HCT116 (cell line): Measurements from ENCODE around the gene CEP120. TPM values are rescaled to one million over a fixed set of nuclear protein-coding genes. Genes with fewer than 3 reads are reported as not detected.

Source experiments
- ATAC-seq: fragments of 200-7000 bp; cut with Tn5 transposase; 2 replicates; pipeline ENCODE4 v1.9.1; 2020; ENCODE audit warnings: mild to moderate bottlenecking, moderate library complexity
- BruUV-seq: library from RNA; stranded (reverse); fragments of 400-500 nt; replicated peaks from 2 replicates; lab custom pipeline; 2021; lab: Mats Ljungman, UMichigan
- CTCF ChIA-PET: fragments of 300-600 bp; sonication (Branson Sonifier 250); formaldehyde crosslinking; loops from one replicate; lab custom pipeline; 2021; ENCODE audit warnings: antibody characterized with exemption; lab: Charles Lee
- POLR2A ChIA-PET: fragments of 300-600, 350-600 bp; sonication (Branson Sonifier 250); formaldehyde crosslinking; loops from one replicate; lab custom pipeline; 2021; ENCODE audit warnings: antibody characterized with exemption; lab: Charles Lee
- RAD21 ChIA-PET, 2 experiments: fragments of 300-600 bp; sonication (Branson Sonifier 250); formaldehyde crosslinking; loops; one replicate each; lab custom pipeline; 2023; ENCODE audit warnings: low total read pairs in 2 of 2; ENCODE audit not compliant: uncharacterized antibody in 2 of 2, unreplicated experiment in 2 of 2, low non-redundant PET in 1 of 2; lab: Charles Lee
- DNase-seq: peaks from one replicate; pipeline ENCODE4 v3.0.0-alpha.2; 2010; ENCODE audit warnings: low read depth, low spot score
- H2AFZ ChIP-seq: fragments of 200-600 bp; shearing (Covaris generic), sonication (generic); 2 replicates; pipeline ENCODE4 v1.6.1; 2017; ENCODE audit warnings: low read depth, mixed run types, mixed read lengths, antibody characterized with exemption, low read length; ENCODE audit not compliant: poor library complexity, severe bottlenecking
- H3K27ac ChIP-seq: 2 replicates; pipeline ENCODE4 v1.5.1; 2012; ENCODE audit warnings: low read depth, low read length
- H3K27me3 ChIP-seq: fragments of 200-600 bp; sonication (generic); 2 replicates; pipeline ENCODE4 v1.6.1; 2016; ENCODE audit warnings: mixed run types, low read length, mixed read lengths; ENCODE audit not compliant: insufficient read depth
- H3K36me3 ChIP-seq, 2 experiments: fragments of 200-500 bp in 1 of 2; fragments of 200-600 bp in 1 of 2; sonication (Bioruptor generic) in 1 of 2; sonication (generic) in 1 of 2; 2 replicates each; pipeline versions ENCODE4 v1.5.1 to v1.6.1; 2014 to 2016; ENCODE audit warnings: low read length in 2 of 2, inconsistent platforms in 1 of 2, mixed read lengths in 1 of 2, mixed run types in 1 of 2; ENCODE audit not compliant: insufficient read depth in 2 of 2, control insufficient read depth in 1 of 2
- H3K4me1 ChIP-seq, 2 experiments: fragments of 200-600 bp in 1 of 2; sonication (generic) in 1 of 2; 2 replicates each; pipeline versions ENCODE4 v1.5.1 to v1.6.1; 2012 to 2017; ENCODE audit warnings: low read length in 2 of 2, inconsistent platforms in 1 of 2, mild to moderate bottlenecking in 1 of 2, mixed read lengths in 1 of 2, mixed run types in 1 of 2, moderate library complexity in 1 of 2; ENCODE audit not compliant: insufficient read depth in 2 of 2, control insufficient read depth in 1 of 2
- H3K4me2 ChIP-seq: fragments of 200-600 bp; sonication (generic); 2 replicates; pipeline ENCODE4 v1.6.1; 2017; ENCODE audit warnings: mixed run types, low read length, mixed read lengths
- H3K4me3 ChIP-seq, 2 experiments: fragments of 200-600 bp in 1 of 2; sonication (generic) in 1 of 2; replicated peaks in 1 of 2; 2 replicates each; pipeline ENCODE4 v1.5.1; 2011 to 2016; ENCODE audit warnings: low read length in 2 of 2, control low read depth in 1 of 2, low read depth in 1 of 2, mild to moderate bottlenecking in 1 of 2, mixed read lengths in 1 of 2, mixed run types in 1 of 2
- H3K79me2 ChIP-seq: fragments of 200-600 bp; sonication (generic); 2 replicates; pipeline ENCODE4 v1.6.1; 2017; ENCODE audit warnings: mild to moderate bottlenecking, mixed run types, low read length, moderate library complexity, mixed read lengths; ENCODE audit not compliant: insufficient read depth
- H3K9ac ChIP-seq: fragments of 200-600 bp; sonication (generic); 2 replicates; pipeline ENCODE4 v1.6.1; 2016; ENCODE audit warnings: low read length, mixed read lengths
- H3K9me2 ChIP-seq: fragments of 200-600 bp; sonication (generic), shearing (Covaris generic); 2 replicates; pipeline ENCODE4 v1.6.1; 2017; ENCODE audit warnings: mixed run types, mild to moderate bottlenecking, moderate library complexity; ENCODE audit not compliant: insufficient read depth
- H3K9me3 ChIP-seq, 2 experiments: fragments of 200-500 bp in 1 of 2; fragments of 200-600 bp in 1 of 2; sonication (Bioruptor generic) in 1 of 2; sonication (generic) in 1 of 2; 2 replicates each; pipeline ENCODE4 v1.6.1; 2014 to 2017; ENCODE audit warnings: low read length in 2 of 2, mixed read lengths in 2 of 2, inconsistent platforms in 1 of 2, low read depth in 1 of 2, mild to moderate bottlenecking in 1 of 2, mixed run types in 1 of 2, moderate library complexity in 1 of 2; ENCODE audit not compliant: control insufficient read depth in 1 of 2, insufficient read depth in 1 of 2
- H4K20me1 ChIP-seq: fragments of 200-600 bp; sonication (generic), shearing (Covaris generic); 2 replicates; pipeline ENCODE4 v1.6.1; 2017; ENCODE audit warnings: mixed run types, mild to moderate bottlenecking, moderate library complexity; ENCODE audit not compliant: insufficient read depth
- ATF3 ChIP-seq: IDR thresholded peaks from 2 replicates; pipeline ENCODE4 v1.6.1; 2012
- ELF1 ChIP-seq: IDR thresholded peaks from 2 replicates; pipeline ENCODE4 v1.6.1; 2012; ENCODE audit warnings: low read depth, borderline replicate concordance
- EZH2 ChIP-seq: fragments of 200-600 bp; sonication (generic); IDR thresholded peaks from 2 replicates; pipeline ENCODE4 v1.6.1; 2017; ENCODE audit warnings: antibody characterized with exemption, mixed run types
- JUND ChIP-seq: IDR thresholded peaks from 2 replicates; pipeline ENCODE4 v1.6.1; 2012
- RAD21 ChIP-seq: IDR thresholded peaks from 2 replicates; pipeline ENCODE4 v1.6.1; 2012; ENCODE audit warnings: low read depth, mild to moderate bottlenecking
- REST ChIP-seq: IDR thresholded peaks from 2 replicates; pipeline ENCODE4 v1.6.1; 2012; ENCODE audit warnings: low read depth
- SIN3A ChIP-seq: IDR thresholded peaks from 2 replicates; pipeline ENCODE4 v1.6.1; 2012; ENCODE audit warnings: low read depth
- ZFX ChIP-seq: fragments of 450-650 bp; IDR thresholded peaks from 2 replicates; pipeline ENCODE4 v1.6.1; 2017
- intact Hi-C: fragments of 100-400 bp; cut with micrococcal nuclease; formaldehyde crosslinking; loops from 2 replicates; pipeline ENCODE4 v1.10.0; 2022
- total RNA-seq: library from RNA; stranded (reverse); gene quantifications from one replicate; pipeline ENCODE4 v1.2.1, GENCODE V29; 2021; ENCODE audit not compliant: unreplicated experiment
- TF ChIP-seq, protein P1 (sequence below): IDR thresholded peaks from 2 replicates; pipeline ENCODE4 v1.6.1; 2012

The CEP120 gene
- total RNA-seq, 1 experiment from 2014 or later = 30.2 TPM

DNA sequence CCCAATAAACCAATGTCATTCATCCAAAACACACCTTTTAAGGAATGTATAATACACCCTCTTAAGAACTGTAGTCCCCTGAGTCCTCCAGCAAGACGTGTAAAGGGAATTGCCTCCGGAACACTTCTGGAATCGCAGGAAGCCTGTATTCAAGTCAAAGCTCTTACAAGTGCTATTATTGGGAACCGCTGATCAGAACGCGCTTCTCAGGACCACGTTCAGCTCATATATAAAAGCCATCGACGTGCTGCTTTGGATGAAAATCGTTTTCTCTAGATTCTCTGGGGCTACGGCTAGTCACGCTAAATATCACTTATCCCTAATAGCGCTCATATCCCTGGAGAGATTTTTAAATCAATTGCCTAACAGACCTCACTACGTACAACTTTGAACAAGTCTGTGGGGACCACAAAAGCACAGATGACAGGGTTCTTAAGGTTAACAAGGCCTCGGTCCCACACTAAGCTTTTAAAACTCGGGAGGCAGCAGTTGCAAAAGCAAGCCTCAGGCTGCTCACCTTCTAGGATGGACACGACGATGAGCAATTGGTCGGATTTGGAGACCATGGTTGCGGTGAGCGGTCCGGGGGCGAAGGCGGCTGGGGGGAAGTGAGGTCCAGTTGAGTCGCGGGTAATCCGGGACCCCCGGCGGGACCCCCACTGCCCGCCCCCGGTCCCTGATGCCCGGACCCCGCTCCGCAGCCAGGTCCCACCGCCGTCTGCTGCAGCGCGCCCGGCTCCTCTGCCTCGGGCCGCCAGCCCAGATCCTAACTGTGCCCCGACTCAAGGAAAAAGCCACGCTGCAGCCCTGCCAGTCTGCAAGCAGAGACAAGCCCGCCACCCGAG, 548 bp downstream of the CEP120 start:
- ATAC-seq = peak; percentile 40
- ChIA-PET RAD21 (interaction anchor here in 1 of 2 experiments (0.6 to 1.4 kb wide), 3 partner anchors 39 to 906 kb away, joined by 3 to 6 read pairs (median 3); no protein-coding TSS in a partner anchor), POLR2A (interaction anchor here (1.4 to 2.2 kb wide), 3 partner anchors 11 to 89 kb away, joined by 3 to 13 read pairs (median 4); partner anchors contain the start of gene CSNK1G3), CTCF (interaction anchor here (0.6 to 2.1 kb wide), 18 partner anchors 10 to 922 kb away, joined by 3 to 24 read pairs (median 4); partner anchors contain the start of gene CSNK1G3)
- no TSS peak for BruUV-seq
- H3K27ac ChIP-seq = peak overlapping the region; percentile 53; the same call in 1 of the 2 replicates
- no peaks in the 10 kb centered on the region for H4K20me1 ChIP-seq
- no peaks in the 10 kb centered on the region for H3K27me3 ChIP-seq
- H3K9me2 ChIP-seq = no peaks in the 10 kb centered on the region
- peak overlapping the region; percentile 69 for H2AFZ ChIP-seq
- H3K4me2 ChIP-seq = peak overlapping the region; percentile 90
- H3K9me3 ChIP-seq = no peaks in the 10 kb centered on the region
- H3K36me3 ChIP-seq = peaks cover 0 to 2% of the 10 kb centered on the region in 2 experiments; a peak in 1 of 4 replicates
- H3K4me1 ChIP-seq = peaks cover 4 to 16% of the 10 kb centered on the region in 2 experiments; a peak in 3 of 4 replicates
- no peak for DNase-seq
- TF ChIP-seq SIN3A (no peak), ATF3 (no peak), JUND (no peak)
- intact Hi-C loops = loop anchor here (1.0 kb wide), 2 partner anchors 89 to 189 kb away; no protein-coding TSS in a partner anchor
- H3K9ac ChIP-seq = peak overlapping the region; percentile 87
- peak overlapping the region; percentile 89 to 93 for H3K4me3 ChIP-seq
- H3K79me2 ChIP-seq = peaks cover 29% of the 10 kb centered on the region

DNA sequence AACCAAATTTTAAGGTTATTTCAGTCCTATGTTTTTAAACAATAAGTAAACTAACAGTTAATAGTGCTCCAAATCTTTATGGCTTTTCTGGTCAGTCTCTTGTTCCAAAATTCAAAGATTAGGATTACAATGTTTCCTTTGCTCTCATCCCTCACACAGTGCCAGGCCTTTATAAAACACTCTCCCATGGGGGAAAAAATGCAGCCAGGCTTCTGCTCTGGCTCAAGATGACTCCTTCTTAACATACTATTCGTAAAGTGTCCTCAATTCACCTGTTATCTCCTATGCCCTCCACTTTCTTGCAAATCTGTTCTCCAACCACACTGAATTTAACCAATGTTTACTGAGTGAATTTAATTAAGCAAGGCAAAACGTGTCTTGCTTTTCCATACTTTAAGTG, 1.4 kb downstream of the CEP120 start:
- H3K4me3 ChIP-seq = peak overlapping the region; percentile 89 to 93
- H2AFZ ChIP-seq = no peak overlapping the region
- no peaks in the 10 kb centered on the region for H3K9me3 ChIP-seq
- H3K27me3 ChIP-seq = no peaks in the 10 kb centered on the region
- H3K9me2 ChIP-seq = no peaks in the 10 kb centered on the region
- peak overlapping the region; percentile 87 for H3K9ac ChIP-seq
- no peak for ATAC-seq
- TF ChIP-seq ELF1 (no peak), REST (no peak), ZFX (no peak), RAD21 (no peak), EZH2 (no peak), ATF3 (no peak), SIN3A (no peak)
- TF ChIP-seq, protein P1, sequence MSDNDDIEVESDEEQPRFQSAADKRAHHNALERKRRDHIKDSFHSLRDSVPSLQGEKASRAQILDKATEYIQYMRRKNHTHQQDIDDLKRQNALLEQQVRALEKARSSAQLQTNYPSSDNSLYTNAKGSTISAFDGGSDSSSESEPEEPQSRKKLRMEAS = no peak
- CTCF ChIA-PET = no interaction called here
- H4K20me1 ChIP-seq = no peaks in the 10 kb centered on the region
- peaks cover 0 to 4% of the 10 kb centered on the region in 2 experiments; a peak in 1 of 4 replicates for H3K36me3 ChIP-seq
- peak overlapping the region; percentile 90 for H3K4me2 ChIP-seq
- H3K4me1 ChIP-seq = peaks cover 4 to 16% of the 10 kb centered on the region in 2 experiments; a peak in 3 of 4 replicates
- BruUV-seq = TSS peak; percentile 57
- H3K27ac ChIP-seq = no peak overlapping the region
- RAD21 ChIA-PET = no interaction called here
- POLR2A ChIA-PET = interaction anchor here (2.2 kb wide), 1 partner anchor 90 kb away, joined by 13 read pairs; the partner anchor contains the start of gene CSNK1G3
- peaks cover 38% of the 10 kb centered on the region for H3K79me2 ChIP-seq
- DNase-seq = no peak
- intact Hi-C loops = no loop called here
